Bone marrow (tissue), 2 donors: ENCODE measurements around the gene SLC43A3.
"Not testable (repeated sequence)": the region's sequence is repeated elsewhere in the genome, so short reads cannot be mapped to it uniquely, and the experiment has no call there.

Experiments
- DNase-seq, 2 donors: peaks; one replicate each; lab custom pipeline; 2025; lab: John Stamatoyannopoulos, UW

SLC43A3 gene

DNA sequence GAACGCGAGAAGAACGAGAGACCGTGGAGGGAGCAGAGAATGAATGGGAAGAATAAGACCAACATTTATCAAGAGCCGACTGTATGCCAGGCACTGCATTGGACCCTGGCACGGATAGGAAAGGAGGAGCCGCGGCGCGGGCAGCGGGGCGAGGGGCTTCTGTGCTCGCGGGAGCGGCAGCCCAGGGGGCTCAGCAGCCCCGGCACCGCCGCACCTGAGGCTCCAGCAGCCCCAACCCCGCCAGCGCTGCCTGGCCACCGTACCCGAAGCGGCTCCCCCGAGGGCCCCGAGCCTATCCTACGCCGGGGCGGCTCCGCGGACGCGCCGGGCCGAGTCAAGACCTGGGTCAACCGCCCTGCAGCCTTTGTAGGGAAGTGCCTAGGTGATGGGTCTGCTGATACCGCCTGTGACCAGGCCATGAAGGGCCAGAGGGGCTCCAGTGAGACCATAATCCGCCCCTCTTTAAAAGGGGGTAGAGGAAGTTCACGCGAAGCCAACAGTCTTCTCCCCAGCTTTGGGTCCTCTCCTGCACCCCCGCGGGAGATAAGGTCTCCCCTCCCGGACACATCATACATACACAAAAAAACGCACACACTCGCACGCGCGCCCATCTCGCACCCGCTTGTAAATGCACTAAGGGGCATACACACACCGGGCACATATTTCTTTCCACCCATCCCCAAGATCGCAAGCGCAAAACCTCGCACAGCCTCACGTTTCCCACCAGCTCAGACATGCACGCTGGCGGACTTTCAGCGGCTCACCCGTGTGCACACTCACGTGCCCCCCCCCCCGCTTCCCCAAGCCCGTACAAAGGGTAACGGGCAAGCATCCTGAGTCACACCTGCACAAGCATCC lies 32.5 kb upstream of the SLC43A3 start:
- DNase-seq = no peak

- DNase-seq = peak; percentile 51 to 54
Observed at GRCh38 chr11:57458410-57459163, 31.7 kb upstream of the SLC43A3 start.

DNA sequence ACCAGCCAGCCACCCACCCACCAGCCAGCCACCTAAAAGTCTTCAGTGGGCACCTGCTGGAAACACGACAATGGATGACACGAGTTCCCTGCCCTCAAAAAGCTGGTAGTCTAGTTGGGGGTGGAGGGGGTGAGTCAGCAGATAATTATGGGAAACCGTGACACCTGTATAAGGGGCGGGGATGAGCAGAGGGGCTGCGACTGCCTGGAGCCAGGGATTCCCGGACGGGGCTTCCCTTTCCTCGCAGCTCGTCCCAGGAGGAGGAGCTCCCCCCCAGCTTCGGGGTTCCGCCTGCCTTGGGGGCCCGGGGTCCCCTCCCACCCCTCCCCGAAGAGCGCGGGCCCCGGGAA lies 31.1 kb upstream of the SLC43A3 start:
- DNase-seq = no peak

DNA sequence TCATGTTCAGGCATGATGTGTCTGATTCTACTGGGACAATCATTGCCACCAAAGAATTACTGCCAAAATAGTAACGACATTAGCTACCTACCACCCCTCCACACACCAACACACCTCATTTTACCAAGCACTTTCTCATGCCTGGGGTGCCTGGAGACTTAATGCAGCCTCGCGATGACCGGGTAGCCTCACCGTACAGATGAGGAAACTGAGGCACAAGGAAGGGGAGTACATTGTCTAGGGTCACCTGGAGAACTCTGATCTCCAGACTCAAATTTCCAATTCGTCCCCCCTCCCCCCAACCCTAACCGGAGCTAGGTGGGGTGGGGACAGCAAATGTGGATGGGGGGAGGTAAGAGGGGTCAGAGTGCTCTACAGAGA lies 30.7 kb upstream of the SLC43A3 start:
- no peak for DNase-seq

GRCh38 chr11:57456960-57457642 lies 30.2 kb upstream of the SLC43A3 start:
- DNase-seq = peak; percentile 28 to 44

DNA sequence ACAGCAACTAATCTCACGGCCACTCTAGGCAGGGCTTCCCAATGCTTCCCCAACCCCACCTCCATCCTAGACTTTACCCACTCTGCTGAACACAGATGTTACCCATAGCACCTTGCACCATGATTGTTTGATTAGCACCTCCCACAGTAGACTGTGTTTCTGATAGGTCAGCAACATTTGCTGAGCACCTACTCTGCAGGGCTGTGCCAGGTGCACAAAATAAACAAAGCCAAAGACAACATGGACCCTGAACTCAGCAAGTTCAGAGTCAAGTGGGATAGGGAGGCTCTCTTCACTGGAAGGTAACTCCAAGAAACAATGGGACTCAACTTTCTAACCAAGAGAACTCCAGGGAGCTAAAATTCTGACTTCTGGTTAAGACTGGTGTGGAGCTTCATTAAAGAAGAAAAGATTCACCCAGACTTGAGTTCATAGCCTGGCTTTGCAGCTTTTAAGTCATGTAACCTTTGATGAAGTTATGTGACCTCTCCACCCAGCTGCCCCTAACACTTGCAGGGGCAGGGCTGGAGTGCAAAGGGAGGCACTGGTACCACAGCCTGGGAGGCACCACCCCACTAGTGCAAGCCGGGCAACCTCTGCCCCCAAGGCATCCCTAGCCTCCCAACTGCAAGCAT lies 26.7 kb upstream of the SLC43A3 start:
- no peak for DNase-seq

DNA sequence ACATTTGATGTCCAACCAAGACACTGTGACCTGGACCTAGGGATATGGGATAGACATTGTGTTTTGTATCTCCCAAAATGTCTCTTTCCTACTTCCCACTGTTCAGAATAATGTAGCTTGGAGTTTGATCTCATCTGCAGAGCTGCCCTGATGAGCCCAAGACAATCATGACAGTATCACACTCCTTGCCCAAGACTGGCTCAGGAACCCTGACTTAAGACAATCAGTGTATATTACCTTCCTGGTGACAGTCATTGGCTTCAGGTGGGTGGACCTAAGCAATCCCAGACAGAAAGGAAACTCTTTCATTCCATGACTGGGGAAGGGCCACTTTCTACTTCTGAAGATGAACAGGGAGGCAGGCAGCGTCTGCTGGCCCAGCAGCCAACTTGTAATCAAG lies 19.1 kb upstream of the SLC43A3 start:
- no peak for DNase-seq

DNA sequence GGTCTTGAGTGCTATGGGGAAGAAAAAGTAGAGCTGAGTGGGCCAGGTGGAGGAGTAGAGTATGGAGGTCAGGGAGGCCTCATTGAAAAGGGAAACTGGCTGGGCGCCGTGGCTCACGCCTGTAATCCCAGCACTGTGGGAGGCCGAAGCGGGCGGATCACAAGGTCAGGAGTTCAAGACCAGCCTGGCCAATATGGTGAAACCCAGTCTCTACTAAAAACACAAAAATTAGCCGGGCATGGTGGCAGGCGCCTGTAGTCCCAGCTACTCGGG lies 18.1 kb upstream of the SLC43A3 start:
- not testable (repeated sequence) for DNase-seq

DNA sequence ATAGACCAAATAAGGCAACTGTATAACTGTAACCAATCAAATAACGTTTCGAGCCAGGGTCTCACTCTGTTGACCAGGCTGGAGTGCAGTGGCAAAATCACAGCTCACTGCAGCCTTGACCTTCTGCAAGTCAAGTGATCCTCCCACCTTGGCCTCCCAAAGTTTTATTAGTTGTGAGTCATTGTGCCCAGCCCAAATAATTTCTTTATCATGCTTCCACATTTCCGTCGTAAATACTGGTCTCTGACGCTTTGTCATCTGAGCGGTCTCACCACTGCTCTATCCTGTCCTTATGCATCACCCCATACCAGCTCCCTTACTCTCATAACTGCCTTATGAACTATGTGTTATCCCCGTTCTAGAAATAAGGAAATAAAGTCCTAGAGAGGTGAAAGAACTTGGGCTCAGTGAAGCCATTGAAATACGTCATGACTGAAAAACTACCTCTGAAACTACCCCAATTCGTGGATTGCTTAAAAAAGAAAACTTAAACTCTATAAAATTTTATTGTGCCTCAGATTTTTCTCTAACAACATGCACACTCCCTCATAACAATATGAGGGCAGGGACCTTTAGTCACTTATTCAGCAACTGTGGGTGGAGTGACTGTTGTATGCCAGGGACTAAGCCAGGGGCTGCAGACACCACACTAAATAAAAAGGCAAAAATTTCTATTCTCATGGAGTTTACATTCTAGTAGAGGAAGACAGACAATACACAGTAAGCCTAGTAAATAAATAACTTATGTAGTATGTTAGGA lies 17.6 kb upstream of the SLC43A3 start:
- no peak for DNase-seq

GRCh38 chr11:57440744-57441414 lies 14.0 kb upstream of the SLC43A3 start:
- DNase-seq = no peak

GRCh38 chr11:57439786-57440185 lies 12.9 kb upstream of the SLC43A3 start:
- DNase-seq = no peak

GRCh38 chr11:57438345-57439285 lies 11.7 kb upstream of the SLC43A3 start:
- DNase-seq = no peak

GRCh38 chr11:57436031-57436430 lies 9.1 kb upstream of the SLC43A3 start:
- DNase-seq = no peak

DNA sequence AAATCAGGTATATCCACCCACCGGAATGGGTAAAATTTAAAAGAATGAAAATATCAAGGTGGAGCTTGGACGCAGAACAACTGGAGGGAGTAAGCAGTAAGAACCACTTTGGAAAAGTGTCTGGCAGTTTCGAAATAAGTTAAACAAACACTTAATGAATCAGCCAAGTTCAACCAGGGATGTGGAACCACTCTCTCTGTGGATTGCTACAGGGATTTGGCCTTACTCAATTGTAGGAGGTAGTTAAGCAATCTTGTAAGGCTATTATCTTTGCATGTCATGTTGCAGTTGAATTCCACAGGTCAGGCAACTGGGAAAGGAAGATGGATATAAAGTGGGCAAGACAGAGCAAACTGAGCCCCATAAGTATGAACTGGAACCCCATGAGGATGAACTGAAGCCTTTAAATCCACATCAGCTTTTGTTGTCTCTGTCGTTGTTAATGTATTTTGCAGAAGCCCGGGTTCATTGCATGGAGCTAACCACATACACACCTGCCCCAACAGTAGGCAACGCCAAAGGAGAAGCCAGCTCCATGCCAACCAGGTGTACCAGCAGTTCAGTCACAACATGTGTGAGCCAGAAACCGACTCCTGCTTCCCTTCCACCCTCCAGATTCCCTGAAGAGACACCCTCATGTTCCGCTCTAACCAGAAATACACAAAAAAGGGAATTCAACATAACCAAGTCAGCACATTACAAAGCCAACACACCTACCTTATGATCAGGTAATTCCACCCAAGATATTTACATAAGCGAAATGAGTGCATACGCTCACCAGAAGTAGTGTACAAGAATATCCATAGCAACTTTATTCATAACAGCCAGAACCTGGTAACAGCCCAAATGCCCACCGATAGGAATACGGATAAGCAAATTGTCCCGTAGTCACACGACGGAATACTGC lies 8.0 kb upstream of the SLC43A3 start:
- no peak for DNase-seq

- DNase-seq = peak; percentile 29 to 48
Observed at GRCh38 chr11:57432714-57433163, 5.8 kb upstream of the SLC43A3 start.

DNA sequence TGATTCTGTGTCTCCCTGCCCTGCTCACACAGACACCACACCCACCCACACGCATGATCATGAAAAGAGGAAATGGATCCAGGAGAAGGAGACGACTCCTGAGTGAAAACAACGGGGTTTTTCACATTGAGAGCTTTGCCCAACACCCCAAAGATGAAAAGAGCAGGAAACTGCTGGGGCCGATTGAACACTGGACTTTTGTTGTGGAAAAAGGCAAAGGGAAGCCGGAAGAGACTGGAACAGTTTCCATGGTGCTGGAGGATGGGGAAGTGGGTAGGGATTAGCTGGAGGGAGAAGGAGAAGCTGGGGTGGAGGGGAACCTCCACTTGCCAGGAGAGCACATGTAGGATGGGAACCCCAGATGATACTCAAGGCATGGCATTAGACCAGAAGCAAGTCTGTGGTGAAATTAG lies 5.2 kb upstream of the SLC43A3 start:
- peak in 1 of 2 donors; percentile 34 for DNase-seq

- no peak for DNase-seq
Observed at GRCh38 chr11:57430952-57431351, 4.0 kb upstream of the SLC43A3 start.

DNA sequence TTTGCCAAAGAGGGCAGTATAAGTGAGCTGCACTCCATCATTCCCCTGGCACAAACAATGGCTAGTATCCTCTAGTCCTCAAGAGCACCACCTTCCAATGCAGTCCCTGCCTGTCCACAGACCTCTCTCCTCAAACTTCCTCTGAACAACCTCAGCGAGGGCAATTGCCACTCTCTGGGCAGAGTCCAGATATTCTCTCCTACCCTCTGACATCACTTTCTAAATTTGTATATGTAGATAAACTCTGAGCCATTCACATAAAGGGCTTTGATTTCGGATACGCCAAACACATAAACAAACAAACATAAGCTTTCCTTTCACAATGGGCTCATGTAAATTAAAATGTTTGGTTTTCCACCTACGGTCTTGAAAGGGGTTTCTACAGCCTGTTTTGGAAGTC lies 3.0 kb upstream of the SLC43A3 start:
- DNase-seq = no peak

DNA sequence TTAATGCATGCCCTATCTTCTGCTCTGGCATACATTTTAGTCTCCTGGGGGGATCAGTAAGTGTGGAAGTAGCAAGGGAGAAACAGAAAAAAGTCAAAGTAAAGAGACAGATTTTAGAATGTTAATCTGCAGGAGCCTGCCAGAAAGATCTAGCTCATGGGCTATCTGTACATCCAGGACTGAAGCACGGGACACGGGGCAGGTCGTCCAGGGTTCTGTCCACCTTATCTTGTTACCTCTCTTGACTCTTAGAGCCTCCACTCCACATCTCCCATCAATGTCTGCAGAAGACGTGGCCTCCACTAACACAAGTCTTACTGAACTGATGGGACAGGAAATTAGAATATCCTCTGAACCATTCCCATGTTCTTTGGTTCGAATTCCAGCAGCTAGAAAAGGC lies 1.7 kb upstream of the SLC43A3 start:
- no peak for DNase-seq
